TTC549 (cell line): ENCODE measurements around the gene CPED1.
"Not testable (repeated sequence)": the region's sequence is repeated elsewhere in the genome, so short reads cannot be mapped to it uniquely, and the experiment has no call there.

Experiments used
- FAIRE-seq: peaks from 2 replicates; lab custom pipeline; 2012; peaks lifted over from hg19 to GRCh38; lab: Jason Lieb, UNC

Gene CPED1

GRCh38 chr7:120981888-120982615 lies 6.5 kb upstream of the CPED1 start:
- FAIRE-seq = no peak

DNA sequence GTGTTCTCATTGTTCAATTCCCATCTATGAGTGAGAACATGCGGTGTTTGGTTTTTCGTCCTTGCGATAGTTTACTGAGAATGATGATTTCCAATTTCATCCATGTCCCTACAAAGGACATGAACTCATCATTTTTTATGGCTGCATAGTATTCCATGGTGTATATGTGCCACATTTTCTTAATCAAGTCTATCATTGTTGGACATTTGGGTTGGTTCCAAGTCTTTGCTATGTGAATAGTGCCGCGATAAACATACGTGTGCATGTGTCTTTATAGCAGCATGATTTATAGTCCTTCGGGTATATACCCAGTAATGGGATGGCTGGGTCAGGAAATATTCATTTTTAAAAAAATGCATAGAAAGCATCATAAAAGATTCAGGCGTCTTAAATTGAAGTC lies 4.9 kb upstream of the CPED1 start:
- FAIRE-seq = not testable (repeated sequence)

DNA sequence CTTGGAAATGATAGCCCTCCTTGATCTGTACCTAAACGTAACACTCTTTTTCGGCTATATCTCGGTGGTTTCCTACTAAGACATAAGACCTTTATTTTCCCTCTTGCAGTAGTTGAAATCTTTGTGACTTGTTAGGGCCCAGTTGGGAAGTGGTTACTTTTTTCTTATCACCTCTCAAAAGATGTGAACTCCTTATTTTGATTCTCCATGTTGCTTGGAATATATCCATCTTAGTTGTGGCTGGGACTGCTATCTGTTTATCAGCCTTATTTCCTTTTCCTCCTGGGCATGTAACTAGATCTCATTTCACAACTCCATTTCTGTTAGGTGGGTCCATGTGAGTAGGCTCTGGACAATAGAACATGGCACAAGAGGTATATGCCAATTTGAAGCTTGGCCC lies 4.1 kb upstream of the CPED1 start:
- no peak for FAIRE-seq

- FAIRE-seq = no peak
These were observed 3.3 kb upstream of the CPED1 start for GRCh38 chr7:120985130-120985758.

DNA sequence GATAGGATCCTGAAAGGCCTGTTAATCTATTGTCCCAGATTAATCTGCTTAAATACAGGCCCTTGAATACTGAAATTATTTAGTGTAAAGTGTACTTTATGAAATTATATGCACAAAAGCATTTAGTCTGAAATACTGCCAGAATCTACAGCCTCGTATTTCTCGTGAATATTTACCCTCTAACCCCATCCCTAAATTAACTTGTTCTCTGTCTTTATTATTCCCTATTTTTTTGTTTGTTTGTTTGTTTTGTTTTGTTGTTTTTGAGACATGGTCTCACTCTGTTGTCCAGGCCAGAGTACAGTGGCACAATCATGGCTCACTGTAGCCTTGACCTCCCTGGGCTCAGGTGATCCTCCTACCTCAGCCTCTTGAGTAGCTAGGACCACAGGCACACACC lies 2.7 kb upstream of the CPED1 start:
- no peak for FAIRE-seq

DNA sequence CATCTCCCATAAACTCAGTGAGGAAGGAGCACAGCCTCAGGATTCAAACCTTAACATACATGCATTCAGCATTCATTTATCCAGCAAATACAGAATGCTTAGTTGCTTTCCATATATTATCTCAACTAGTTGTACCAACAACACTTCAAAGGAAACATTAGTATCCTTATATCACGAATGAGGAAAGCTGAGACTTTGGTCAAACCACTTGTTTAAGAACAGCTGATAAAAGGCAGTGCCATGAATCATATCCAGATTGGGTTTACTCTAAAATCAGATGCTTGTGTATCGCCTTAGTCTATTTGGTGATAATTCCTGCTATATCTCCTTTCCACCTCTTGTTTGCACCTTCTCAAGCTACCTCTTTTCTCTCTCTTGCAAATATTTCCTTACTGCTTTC lies 1.9 kb upstream of the CPED1 start:
- no peak for FAIRE-seq

GRCh38 chr7:120987280-120987679 lies 1.2 kb upstream of the CPED1 start:
- FAIRE-seq = no peak

DNA sequence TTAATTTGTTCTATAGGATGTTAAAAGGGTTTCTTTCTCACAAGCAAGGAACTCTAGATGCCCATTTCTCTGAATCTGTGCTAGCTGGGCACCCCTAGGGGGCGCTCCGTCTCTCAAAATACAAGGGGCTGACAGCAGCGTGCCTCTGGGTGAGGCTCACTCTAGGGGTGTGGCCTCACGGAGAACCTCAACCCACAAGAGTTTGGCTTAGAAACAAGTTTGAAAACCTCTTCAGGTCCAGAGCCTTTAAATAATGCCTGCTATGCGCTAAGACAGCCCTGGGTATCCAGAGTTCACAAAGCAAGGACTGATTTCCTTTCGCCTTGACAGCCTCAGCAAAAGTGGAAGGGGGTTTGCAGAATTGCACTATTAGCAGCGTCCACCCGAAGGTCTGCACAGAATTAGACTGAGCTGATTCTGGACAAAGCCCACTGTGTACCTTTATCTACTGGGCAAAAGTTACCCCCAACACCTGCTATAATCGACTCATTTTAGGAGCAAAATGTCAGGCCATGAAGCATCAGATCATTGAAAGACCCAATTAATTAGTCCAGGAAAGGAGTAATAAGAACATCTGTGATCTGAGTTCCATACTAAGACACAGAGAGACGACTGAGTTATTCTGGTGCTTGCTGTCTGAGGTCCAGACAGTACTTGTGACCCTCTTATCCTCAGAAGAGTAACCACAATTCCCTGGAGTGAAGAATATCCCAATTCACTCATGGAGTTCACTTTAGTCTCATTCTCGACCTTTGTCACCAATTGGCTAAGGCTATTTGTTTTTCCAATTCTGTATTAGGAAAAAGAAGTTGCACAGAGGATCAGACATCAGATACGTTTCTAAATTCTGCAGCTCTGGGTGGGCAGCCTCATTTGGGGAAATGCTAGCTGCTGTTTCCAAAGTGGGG lies 574 bp upstream of the CPED1 start:
- no peak for FAIRE-seq

GRCh38 chr7:120989257-120990220 lies 1.0 kb downstream of the CPED1 start:
- FAIRE-seq = no peak

DNA sequence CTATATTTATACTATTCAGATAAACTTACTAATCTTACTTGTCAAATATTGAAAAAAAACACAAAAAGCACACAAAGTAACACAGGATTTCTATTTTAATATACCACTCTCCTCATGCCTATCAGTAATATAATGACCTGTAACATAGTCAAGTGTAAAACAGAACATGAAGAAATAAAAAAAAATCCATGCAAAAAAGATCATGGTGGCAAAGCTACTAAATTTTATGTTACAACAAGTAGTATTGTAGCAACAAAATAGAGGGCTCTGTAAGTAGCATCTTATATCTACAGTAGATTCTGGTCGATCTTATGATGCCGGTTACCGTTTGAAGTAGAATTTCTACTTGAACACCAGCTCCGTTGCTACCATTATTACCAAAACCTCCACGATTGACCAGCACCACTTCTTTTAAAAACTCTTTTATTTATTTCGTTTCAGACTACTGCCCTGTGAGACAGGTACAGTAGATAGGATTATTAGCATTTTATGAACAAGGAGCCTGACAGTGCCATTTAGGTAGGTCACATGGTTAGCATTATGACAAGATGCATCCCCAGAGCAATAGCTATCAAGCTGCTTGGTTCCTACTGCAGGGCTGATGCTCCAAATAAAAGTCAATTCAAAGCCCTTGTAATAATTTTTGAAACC lies 2.1 kb downstream of the CPED1 start:
- FAIRE-seq = no peak

DNA sequence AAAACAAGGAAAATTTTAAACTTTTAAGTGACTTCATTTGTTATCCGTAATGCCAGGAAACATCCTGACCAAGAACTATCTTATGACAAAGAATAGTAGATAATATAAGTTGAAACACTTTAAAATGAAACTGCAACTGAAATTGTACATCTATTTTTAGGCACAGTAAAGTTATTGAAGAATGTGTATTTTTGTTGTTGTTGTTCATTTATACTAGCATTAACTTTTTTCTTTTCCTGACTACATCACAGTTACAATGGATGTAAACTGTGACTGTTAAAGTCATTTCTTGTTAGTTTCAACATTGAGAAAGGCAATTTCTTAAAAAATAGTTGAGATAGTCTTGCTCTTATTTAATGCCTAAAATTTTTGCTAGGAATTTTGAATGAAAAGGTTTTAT lies 2.6 kb downstream of the CPED1 start:
- no peak for FAIRE-seq

- FAIRE-seq = no peak
These were observed 3.1 kb downstream of the CPED1 start for GRCh38 chr7:120991581-120991980.

DNA sequence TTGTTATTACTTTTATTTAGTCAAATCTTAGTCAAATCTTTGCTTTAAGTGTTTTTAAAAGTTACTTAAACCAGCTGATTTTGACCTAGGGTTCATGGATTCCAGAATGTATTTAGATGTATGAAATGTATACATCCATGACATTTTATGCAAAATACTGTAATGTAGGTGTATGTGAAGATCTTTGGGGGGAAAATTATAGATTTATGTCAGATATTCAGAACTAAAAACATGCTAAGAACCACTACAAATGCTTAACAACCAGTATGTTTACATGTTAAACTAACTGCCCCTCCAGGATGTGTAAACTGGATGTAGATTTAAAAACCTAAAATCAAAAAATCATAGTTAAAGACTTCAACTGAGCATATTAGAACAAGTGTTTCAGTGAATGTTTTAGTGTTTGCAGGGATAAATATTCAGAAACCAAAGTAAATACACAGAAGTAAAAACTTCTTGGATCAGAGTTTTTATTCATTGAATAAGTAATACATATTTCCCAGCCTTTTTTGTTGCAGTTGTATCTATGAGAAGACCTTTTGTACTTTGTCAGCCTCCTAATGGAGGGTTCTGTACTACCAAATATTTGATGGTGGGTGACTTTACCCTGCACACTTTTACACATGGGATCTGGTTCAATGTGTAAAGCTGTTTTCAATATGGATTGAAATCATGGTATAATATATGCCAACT lies 3.9 kb downstream of the CPED1 start:
- no peak for FAIRE-seq

DNA sequence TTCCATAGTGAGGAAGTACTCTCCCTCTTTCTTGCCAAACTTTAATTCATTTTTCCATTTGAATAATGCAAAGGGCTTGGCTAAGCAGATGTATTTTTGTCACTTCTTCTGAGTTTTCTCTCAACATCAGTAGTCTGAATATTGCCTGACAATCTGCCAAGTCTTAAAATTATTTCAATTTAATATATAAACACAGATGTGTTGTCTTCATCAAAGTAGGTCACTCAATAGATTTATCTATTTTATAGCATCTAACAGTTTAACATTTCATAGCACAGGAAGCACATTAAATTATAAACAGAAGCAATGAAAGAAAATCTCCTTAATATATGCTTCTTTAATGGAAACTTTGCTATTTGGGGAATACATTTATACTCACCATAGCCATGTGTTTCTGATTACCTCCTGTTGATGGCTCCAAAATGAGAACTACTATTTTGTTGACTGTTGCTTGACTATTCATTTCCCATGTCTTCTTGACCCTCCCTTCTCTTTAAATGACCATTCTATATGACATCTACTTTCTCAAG lies 4.5 kb downstream of the CPED1 start:
- FAIRE-seq = no peak

- FAIRE-seq = no peak
These were observed 5.2 kb downstream of the CPED1 start for GRCh38 chr7:120993553-120994191.

DNA sequence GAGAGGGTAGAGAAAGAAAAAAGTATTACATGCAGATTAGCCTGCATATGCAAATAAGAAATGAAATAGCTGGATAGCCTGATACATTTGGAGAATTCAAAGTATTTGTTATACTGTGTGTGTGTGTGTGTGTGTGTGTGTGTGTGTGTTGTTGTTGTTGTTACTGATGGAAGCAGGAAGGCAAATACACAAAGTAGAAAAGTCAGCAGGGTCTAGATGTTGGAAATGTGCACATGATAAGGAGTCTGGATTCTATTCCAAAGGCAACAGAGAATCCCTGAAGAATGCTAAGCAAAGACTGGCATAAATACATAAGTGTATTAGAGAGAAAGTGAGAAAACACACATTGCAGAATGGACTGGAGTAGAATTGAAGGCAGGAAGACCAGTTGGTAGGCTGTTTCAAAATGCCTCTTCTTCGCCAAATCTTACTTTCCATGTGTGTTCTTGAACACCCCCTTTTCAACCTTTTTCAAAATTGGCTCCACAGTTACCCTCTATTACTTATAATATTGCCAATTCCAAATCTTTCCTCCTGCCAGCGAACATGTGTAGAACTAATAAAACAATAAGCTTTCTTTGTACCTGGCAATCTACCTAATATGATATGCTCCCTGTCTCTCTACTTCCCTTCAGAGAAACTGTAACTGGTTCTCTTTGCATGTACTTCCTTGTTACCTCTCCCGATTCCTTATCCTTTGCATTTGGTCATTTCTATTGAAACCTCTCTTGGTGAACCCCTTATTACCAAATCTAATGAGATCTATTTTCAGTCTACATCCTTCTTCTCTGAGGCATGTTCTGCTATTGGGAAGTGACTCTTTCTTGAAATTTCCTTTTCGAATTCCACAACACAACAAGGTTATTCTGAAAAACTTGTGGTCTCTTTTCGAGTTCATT lies 6.2 kb downstream of the CPED1 start:
- FAIRE-seq = no peak

DNA sequence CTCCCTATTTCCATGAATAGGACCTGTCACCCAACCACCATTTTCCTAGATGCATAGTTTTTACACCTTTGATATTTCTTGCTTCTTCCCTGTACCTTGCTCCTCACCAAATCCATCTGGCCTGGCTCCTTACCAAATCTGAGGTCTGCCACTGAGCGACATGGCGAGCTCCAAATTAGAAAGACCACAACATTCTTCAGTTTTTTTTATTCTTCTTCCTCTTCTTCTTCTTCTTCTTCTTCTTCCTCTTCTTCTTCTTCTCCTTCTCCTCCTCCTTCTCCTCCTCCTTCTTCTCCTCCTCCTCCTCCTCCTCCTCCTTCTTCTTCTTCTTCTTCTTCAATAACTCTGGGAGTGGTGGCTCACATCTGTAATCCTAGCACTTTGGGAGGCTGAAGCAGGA lies 7.1 kb downstream of the CPED1 start:
- FAIRE-seq = no peak

- no peak for FAIRE-seq
These were observed 7.9 kb downstream of the CPED1 start for GRCh38 chr7:120996333-120996987.

GRCh38 chr7:120996988-120997345 lies 8.5 kb downstream of the CPED1 start:
- no peak for FAIRE-seq
